SKM-1 (cell line): ENCODE results near the gene NDUFV1.
"Not testable (repeated sequence)": the region's sequence is repeated elsewhere in the genome, so short reads cannot be mapped to it uniquely, and the experiment has no call there.

ENCODE experiments used
- DNase-seq: peaks from one replicate; lab custom pipeline; 2025; ENCODE audit not compliant: unreplicated experiment; lab: John Stamatoyannopoulos, UW

NDUFV1 gene

DNA sequence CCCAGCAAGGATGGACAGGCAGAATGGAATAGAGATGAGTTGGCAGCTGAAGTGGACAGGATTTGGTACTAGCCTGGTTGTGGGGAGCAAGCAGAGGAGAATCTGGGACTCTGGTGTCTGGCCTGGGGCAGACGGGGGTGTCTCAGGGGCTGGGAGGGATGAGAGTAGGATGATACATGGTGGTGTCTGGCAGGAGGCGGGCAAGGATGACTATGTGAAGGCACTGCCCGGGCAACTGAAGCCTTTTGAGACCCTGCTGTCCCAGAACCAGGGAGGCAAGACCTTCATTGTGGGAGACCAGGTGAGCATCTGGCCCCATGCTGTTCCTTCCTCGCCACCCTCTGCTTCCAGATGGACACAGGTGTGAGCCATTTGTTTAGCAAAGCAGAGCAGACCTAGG lies 20.8 kb upstream of the NDUFV1 start:
- no peak for DNase-seq

DNA sequence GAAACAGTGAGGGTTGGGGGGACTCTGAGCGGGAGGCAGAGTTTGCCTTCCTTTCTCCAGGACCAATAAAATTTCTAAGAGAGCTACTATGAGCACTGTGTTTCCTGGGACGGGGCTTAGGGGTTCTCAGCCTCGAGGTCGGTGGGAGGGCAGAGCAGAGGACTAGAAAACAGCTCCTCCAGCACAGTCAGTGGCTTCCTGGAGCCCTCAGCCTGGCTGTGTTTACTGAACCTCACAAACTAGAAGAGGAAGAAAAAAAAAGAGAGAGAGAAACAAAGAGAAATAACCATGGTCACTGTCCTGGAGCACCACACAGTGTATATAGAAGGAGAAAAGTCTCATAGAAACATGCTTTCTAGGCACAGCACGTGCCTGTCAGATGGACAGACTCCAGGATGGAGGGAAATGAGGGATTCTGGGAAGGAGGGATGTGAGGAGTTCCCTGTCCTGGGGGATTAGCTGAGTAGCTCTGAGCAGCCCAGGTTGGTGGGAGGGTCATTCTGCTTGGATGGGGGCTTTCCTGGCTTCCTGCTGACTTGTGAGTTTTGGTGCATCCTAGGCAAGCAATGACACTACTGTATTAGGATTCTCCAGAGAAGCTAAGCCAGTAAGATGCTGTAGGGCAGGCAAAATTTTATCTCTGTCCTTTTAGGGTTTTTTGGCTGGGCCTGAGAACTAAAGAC lies 20.0 kb upstream of the NDUFV1 start:
- DNase-seq, result no peak

- no peak for DNase-seq
These were observed 18.6 kb upstream of the NDUFV1 start for GRCh38 chr11:67588136-67588503.

DNA sequence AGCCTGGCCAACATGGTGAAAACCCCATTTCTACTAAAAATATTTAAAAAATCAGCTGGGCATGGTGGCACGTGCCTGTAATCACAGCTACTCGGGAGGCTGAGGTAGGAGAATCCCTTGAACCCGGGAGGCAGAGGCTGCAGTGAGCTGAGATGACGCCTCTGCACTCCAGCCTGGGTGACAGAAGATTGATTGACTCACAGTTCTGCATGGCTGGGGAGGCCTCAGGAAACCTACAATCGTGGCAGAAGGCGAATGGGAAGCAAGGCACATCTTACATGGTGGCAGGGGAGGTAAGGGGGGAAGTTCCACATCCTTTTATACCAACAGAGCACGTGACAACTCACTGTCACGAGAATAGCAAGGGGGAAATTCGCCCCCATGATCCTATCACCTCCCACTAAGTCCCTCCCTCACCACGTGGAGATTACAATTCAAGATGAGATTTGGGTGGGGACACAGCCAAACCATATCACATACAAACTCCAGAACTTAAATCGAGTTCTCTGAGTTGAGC lies 17.8 kb upstream of the NDUFV1 start:
- not testable (repeated sequence) for DNase-seq

DNA sequence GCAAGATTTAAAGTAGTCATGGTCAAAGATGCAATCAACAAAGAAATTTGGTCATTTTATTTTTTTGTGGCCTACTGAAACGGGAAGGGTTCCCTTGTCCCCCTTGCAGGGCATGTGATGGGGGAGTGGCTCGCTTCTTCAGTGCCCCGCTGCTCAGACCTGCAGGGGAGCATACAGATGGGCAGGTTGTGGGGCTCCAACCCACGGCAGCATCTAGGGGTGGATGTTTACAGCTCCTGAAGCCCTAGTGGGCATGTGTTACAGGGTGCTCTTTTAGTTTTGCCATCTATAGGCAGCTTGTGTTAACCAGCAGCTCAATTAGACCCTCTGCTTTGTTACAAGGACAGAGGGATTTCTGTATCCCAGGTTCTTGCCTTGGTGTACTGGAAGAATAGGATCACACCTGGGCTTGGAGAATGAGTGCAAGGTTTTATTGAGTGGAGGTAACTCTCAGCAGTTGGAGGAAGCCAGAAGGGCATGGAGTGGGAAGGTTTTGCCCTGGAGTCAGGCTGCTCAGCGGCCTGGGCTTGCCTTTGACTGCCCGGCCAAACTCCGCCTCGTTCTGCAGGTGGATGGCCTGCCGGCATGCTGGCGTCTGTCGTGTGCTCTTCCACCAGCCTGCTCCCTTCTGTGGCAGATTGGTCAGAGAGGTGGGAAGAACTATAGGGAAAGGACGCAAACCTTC lies 13.7 kb upstream of the NDUFV1 start:
- DNase-seq, result no peak

GRCh38 chr11:67593565-67593905 lies 13.2 kb upstream of the NDUFV1 start:
- no peak for DNase-seq

DNA sequence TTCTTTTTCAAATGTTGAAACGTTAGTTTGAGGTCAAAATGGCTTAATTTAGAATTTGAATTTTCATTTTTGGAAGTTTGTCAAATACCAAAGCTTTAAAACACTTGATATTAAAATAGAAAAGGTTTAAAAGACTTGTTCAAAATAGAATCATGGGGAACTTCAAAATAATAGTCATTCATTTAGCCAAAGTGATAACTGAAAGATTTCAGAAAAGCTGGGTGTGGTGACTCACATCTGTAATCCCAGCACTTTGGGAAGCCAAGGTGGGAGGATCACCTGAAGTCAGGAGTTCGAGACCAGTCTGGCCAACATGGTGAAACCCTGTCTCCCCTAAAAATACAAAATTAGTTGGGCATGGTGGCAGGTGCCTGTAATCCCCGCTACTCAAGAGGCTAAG lies 12.3 kb upstream of the NDUFV1 start:
- DNase-seq, result no peak

DNA sequence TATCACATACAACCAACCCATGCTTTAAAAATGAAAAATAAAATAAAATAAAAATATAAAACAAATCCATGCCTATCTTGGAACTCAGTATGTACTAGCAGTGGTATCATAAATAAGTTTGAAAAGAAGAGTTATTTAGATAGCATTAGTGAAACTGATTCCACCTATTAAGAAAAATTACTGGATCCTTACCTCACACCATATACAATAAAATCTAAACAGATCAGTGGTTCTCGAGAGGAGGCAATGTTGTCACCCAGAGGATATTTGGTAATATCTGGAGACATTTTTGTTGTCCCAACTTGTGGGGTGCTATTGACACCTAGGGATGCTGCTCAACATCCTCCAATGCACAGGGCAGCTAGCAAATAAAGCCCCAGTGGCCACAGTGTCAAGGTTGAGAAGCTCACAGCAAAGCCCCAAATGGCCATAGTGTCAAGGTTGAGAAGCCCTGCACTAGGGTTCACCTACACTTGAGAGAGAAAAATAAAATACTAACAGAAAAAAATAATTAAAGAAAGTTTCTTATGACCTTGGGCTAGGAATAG lies 9.9 kb upstream of the NDUFV1 start:
- DNase-seq, result no peak

GRCh38 chr11:67597458-67597857 lies 9.3 kb upstream of the NDUFV1 start:
- not testable (repeated sequence) for DNase-seq

GRCh38 chr11:67597963-67598362 lies 8.8 kb upstream of the NDUFV1 start:
- not testable (repeated sequence) for DNase-seq

GRCh38 chr11:67599149-67599548 lies 7.6 kb upstream of the NDUFV1 start:
- DNase-seq, result no peak

GRCh38 chr11:67600324-67601029 lies 6.3 kb upstream of the NDUFV1 start:
- no peak for DNase-seq

GRCh38 chr11:67601098-67601497 lies 5.6 kb upstream of the NDUFV1 start:
- no peak for DNase-seq

- DNase-seq, result not testable (repeated sequence)
These were observed 2.6 kb upstream of the NDUFV1 start for GRCh38 chr11:67604119-67604518.

DNA sequence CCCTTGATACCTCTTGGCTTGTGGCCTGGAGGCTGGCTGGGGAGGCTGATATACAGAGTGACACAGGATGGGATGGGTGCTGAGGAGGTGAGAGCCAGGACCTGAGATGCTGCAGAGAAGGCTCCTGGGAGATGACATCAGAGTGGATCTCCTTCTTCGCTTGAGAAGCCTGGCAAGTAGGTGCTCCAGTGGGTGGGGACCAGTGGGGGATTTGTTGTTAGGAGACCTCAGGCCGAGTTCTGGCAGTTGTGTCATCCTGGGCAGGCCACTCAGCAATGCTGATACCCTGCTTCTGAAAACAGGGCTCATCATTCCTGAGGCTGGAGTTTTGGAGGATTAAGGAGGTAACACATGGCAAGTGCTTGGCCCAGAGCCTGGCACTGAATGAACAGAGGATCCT lies 1.9 kb upstream of the NDUFV1 start:
- no peak for DNase-seq

- no peak for DNase-seq
These were observed 1.3 kb upstream of the NDUFV1 start for GRCh38 chr11:67605231-67606011.

DNA sequence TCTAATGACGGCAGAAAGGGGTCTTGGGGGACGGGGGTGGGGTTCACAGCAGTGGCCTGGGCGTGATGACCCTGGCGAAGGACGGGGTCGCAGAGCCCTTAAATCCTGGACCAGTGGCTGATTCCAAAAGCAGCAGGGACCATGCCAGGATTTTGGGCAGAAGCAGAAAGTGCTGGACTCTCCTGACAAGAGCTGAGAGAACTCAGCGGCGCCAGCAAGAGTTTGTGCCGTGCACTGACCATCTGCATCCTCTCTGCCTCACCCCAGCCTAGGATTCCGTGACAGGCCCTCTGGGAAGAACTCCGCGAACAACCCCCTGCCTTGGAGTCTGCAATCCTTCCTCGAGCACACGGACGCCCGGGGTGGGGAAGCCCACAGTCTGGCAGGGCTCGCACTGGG lies 644 bp upstream of the NDUFV1 start:
- no peak for DNase-seq

GRCh38 chr11:67607507-67607906 lies 771 bp downstream of the NDUFV1 start:
- DNase-seq, result no peak

GRCh38 chr11:67608486-67608885 lies 1.8 kb downstream of the NDUFV1 start:
- no peak for DNase-seq

DNA sequence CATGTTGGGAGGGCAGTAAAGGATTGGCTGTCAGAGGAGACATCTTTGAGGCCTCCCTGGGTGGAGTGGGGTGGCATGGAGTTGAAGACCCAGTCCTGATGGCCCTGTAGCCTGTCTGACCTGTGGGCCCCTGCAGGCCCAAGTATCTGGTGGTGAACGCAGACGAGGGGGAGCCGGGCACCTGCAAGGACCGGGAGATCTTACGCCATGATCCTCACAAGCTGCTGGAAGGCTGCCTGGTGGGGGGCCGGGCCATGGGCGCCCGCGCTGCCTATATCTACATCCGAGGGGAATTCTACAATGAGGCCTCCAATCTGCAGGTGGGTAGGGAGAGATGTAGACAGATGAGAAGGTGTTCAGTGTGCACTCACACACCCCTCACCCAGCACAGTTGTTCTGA lies 2.6 kb downstream of the NDUFV1 start:
- DNase-seq, result no peak

GRCh38 chr11:67610302-67610868 lies 3.6 kb downstream of the NDUFV1 start:
- DNase-seq, result no peak
